GM23338 (cell line): ENCODE measurements around the gene PLEKHS1. TPM values are rescaled to one million over a fixed set of nuclear protein-coding genes. Genes with fewer than 3 reads are reported as not detected.

Experiments
- ATAC-seq: fragments of 200-7000 bp; cut with Tn5 transposase; 3 replicates; pipeline ENCODE4 v1.9.1; 2020
- DNase-seq: peaks from one replicate; pipeline ENCODE4 v3.0.0-alpha.2; 2015; ENCODE audit warnings: low spot score
- H2AFZ ChIP-seq: fragments of 200-600 bp; sonication (generic); 2 replicates; pipeline ENCODE4 v1.8.0; 2016; ENCODE audit warnings: antibody characterized with exemption, mild to moderate bottlenecking, moderate library complexity
- H3F3A ChIP-seq: fragments of 200-600 bp; sonication (generic); replicated peaks from 2 replicates; pipeline ENCODE4 v1.8.0; 2017; ENCODE audit warnings: antibody characterized with exemption, mixed run types, low read depth
- H3K27ac ChIP-seq: fragments of 200-600 bp; sonication (generic); 2 replicates; pipeline ENCODE4 v1.6.1; 2016; ENCODE audit warnings: low read depth
- H3K27me3 ChIP-seq: fragments of 200-600 bp; sonication (generic); 2 replicates; pipeline ENCODE4 v1.8.0; 2016; ENCODE audit warnings: mild to moderate bottlenecking, mixed run types, moderate library complexity; ENCODE audit not compliant: insufficient read depth
- H3K36me3 ChIP-seq: fragments of 200-600 bp; sonication (generic); 2 replicates; pipeline ENCODE4 v1.8.0; 2016; ENCODE audit warnings: mild to moderate bottlenecking; ENCODE audit not compliant: insufficient read depth
- H3K4me1 ChIP-seq: fragments of 200-600 bp; sonication (generic); 2 replicates; pipeline ENCODE4 v1.8.0; 2016; ENCODE audit warnings: mild to moderate bottlenecking, moderate library complexity; ENCODE audit not compliant: insufficient read depth
- H3K4me2 ChIP-seq: fragments of 200-600 bp; sonication (generic); 2 replicates; pipeline ENCODE4 v1.7.1; 2017; ENCODE audit warnings: mixed run types
- H3K4me3 ChIP-seq: fragments of 200-600 bp; sonication (generic); 2 replicates; pipeline ENCODE4 v1.6.1; 2016; ENCODE audit warnings: mixed run types
- H3K79me2 ChIP-seq: fragments of 200-600 bp; sonication (generic); replicated peaks from 2 replicates; pipeline ENCODE4 v1.8.0; 2017; ENCODE audit warnings: mild to moderate bottlenecking; ENCODE audit not compliant: insufficient read depth
- H3K9me2 ChIP-seq: fragments of 200-600 bp; sonication (generic); 2 replicates; pipeline ENCODE4 v1.8.0; 2017; ENCODE audit not compliant: insufficient read depth
- H4K20me1 ChIP-seq: fragments of 200-600 bp; sonication (generic); replicated peaks from 2 replicates; pipeline ENCODE4 v1.8.0; 2017; ENCODE audit warnings: mild to moderate bottlenecking; ENCODE audit not compliant: insufficient read depth
- H3K27ac Mint-ChIP-seq: 2 replicates; pipeline ENCODE4 v1.8.0; 2020; ENCODE audit warnings: inconsistent platforms, mild to moderate bottlenecking, moderate library complexity, mixed read lengths
- H3K27me3 Mint-ChIP-seq: 3 replicates; pipeline ENCODE4 v1.8.0; 2022; ENCODE audit warnings: low read depth, mild to moderate bottlenecking, moderate library complexity, mixed read lengths, inconsistent platforms; ENCODE audit not compliant: insufficient read depth, poor library complexity
- H3K36me3 Mint-ChIP-seq: 3 replicates; pipeline ENCODE4 v1.8.0; 2021; ENCODE audit warnings: low read depth, mild to moderate bottlenecking, inconsistent platforms, moderate library complexity, mixed read lengths
- H3K4me1 Mint-ChIP-seq: 3 replicates; pipeline ENCODE4 v1.8.0; 2020; ENCODE audit warnings: mild to moderate bottlenecking, inconsistent platforms, mixed read lengths
- H3K4me3 Mint-ChIP-seq: 3 replicates; pipeline ENCODE4 v1.8.0; 2021; ENCODE audit warnings: moderate library complexity, mild to moderate bottlenecking, inconsistent platforms, mixed read lengths
- H3K9me3 Mint-ChIP-seq: 3 replicates; pipeline ENCODE4 v1.8.0; 2020; ENCODE audit warnings: moderate library complexity, mild to moderate bottlenecking, inconsistent platforms, mixed read lengths
- CREB1 ChIP-seq: fragments of 250-450 bp; sonication (Bioruptor Pico); IDR thresholded peaks from 2 replicates; pipeline ENCODE4 v1.5.0; 2020; ENCODE audit warnings: low read depth, mild to moderate bottlenecking, moderate library complexity
- CTCF ChIP-seq, 2 experiments: fragments of 200-600 bp in 1 of 2; sonication (generic) in 1 of 2; conservative IDR thresholded peaks; 2 replicates each; pipeline versions ENCODE4 v1.5.1 to v1.6.1; 2016 to 2017; ENCODE audit warnings: antibody characterized with exemption in 2 of 2, low read depth in 2 of 2, mild to moderate bottlenecking in 2 of 2, moderate library complexity in 1 of 2
- ETS1 ChIP-seq: IDR thresholded peaks from 2 replicates; pipeline ENCODE4 v1.6.1; 2016; ENCODE audit warnings: antibody characterized with exemption
- EZH2 ChIP-seq: fragments of 200-600 bp; sonication (generic); IDR thresholded peaks from one replicate; pipeline ENCODE4 v1.8.0; 2017; ENCODE audit warnings: antibody characterized with exemption, mild to moderate bottlenecking, low read depth; ENCODE audit not compliant: unreplicated experiment
- JUNB ChIP-seq: IDR thresholded peaks from one replicate; pipeline ENCODE4 v1.6.1; 2016; ENCODE audit warnings: antibody characterized with exemption; ENCODE audit not compliant: unreplicated experiment
- NANOG ChIP-seq: IDR thresholded peaks from 2 replicates; pipeline ENCODE4 v1.6.1; 2016; ENCODE audit warnings: antibody characterized with exemption, borderline replicate concordance
- POLR2AphosphoS5 ChIP-seq: IDR thresholded peaks from 2 replicates; pipeline ENCODE4 v1.6.1; 2016; ENCODE audit warnings: antibody characterized with exemption, low read depth
- STAT1 ChIP-seq: IDR thresholded peaks from one replicate; pipeline ENCODE4 v1.6.1; 2016; ENCODE audit warnings: antibody characterized with exemption; ENCODE audit not compliant: unreplicated experiment
- ZNF114 ChIP-seq: fragments of 250-450 bp; sonication (Bioruptor Pico); IDR thresholded peaks from 2 replicates; pipeline ENCODE4 v1.5.0; 2020; ENCODE audit warnings: mild to moderate bottlenecking, moderate library complexity
- ZNF462 ChIP-seq: fragments of 250-450 bp; sonication (Bioruptor Pico); IDR thresholded peaks from 2 replicates; pipeline ENCODE4 v1.5.0; 2020; ENCODE audit warnings: mild to moderate bottlenecking, moderate library complexity
- polyA plus RNA-seq: library from polyadenylated mRNA; unstranded; fragments of >200 nt; fragmentation: Nextera tagmentation; extraction: Ambion mirVana; gene quantifications from 2 replicates; pipeline ENCODE4 v1.2.1, GENCODE V29; 2016
- total RNA-seq: library from RNA; depleted of rRNA; stranded (reverse); fragments of >200 nt; shearing (Covaris generic); gene quantifications from 2 replicates; pipeline ENCODE4 v1.2.3, GENCODE V29; 2014

The PLEKHS1 gene
- total and polyA plus RNA-seq, 2 experiments from 2014 or later = not detected

GRCh38 chr10:113791691-113792090 is 40.2 kb downstream of the PLEKHS1 start:
- no peak overlapping the region for H3K4me3 ChIP-seq
- H3K4me3 Mint-ChIP-seq = no peak overlapping the region
- no peaks in the 10 kb centered on the region for H3K4me1 ChIP-seq
- no peak overlapping the region for H3K4me2 ChIP-seq
- peaks cover 2% of the 10 kb centered on the region for H3K27me3 Mint-ChIP-seq
- peaks cover 4% of the 10 kb centered on the region; the same call in 2 of the 3 replicates for H3K9me3 Mint-ChIP-seq
- H3K36me3 Mint-ChIP-seq = peaks cover 3% of the 10 kb centered on the region; the same call in 1 of the 3 replicates
- H3K9me2 ChIP-seq = peaks cover 4% of the 10 kb centered on the region; the same call in 1 of the 2 replicates
- H2AFZ ChIP-seq = no peak overlapping the region
- no peaks in the 10 kb centered on the region for H3F3A ChIP-seq
- no peak overlapping the region for H3K27ac ChIP-seq
- H3K4me1 Mint-ChIP-seq = peaks cover 3% of the 10 kb centered on the region; the same call in 1 of the 3 replicates
- no peaks in the 10 kb centered on the region for H4K20me1 ChIP-seq
- no peaks in the 10 kb centered on the region for H3K27me3 ChIP-seq
- H3K79me2 ChIP-seq = no peaks in the 10 kb centered on the region
- no peak for TF ChIP-seq ETS1
- H3K36me3 ChIP-seq = no peaks in the 10 kb centered on the region
- no peak for DNase-seq
- no peak overlapping the region for H3K27ac Mint-ChIP-seq
- no peak for ATAC-seq

GRCh38 chr10:113801569-113801968 is 50.1 kb downstream of the PLEKHS1 start:
- no peak overlapping the region for H3K4me3 ChIP-seq
- DNase-seq (no peak), ATAC-seq (no peak)
- H3K27ac Mint-ChIP-seq = no peak overlapping the region
- no peaks in the 10 kb centered on the region for H3K4me1 Mint-ChIP-seq
- H3K27me3 Mint-ChIP-seq = no peaks in the 10 kb centered on the region
- no peaks in the 10 kb centered on the region for H3F3A ChIP-seq
- H3K9me3 Mint-ChIP-seq = no peaks in the 10 kb centered on the region
- no peak overlapping the region for H3K4me2 ChIP-seq
- no peaks in the 10 kb centered on the region for H3K4me1 ChIP-seq
- no peaks in the 10 kb centered on the region for H3K9me2 ChIP-seq
- no peaks in the 10 kb centered on the region for H3K79me2 ChIP-seq
- no peak overlapping the region for H3K4me3 Mint-ChIP-seq
- 0 out of 2 replicates have a peak overlapping the region, but pooled peaks have one; percentile 43 for H2AFZ ChIP-seq
- no peaks in the 10 kb centered on the region for H3K36me3 ChIP-seq
- no peaks in the 10 kb centered on the region for H3K27me3 ChIP-seq
- no peak overlapping the region for H3K27ac ChIP-seq
- H3K36me3 Mint-ChIP-seq = no peaks in the 10 kb centered on the region
- no peaks in the 10 kb centered on the region for H4K20me1 ChIP-seq
- TF ChIP-seq ZNF114 (CRISPR knock-in tag) (no peak), STAT1 (no peak), ETS1 (no peak), CTCF (conservative IDR thresholded peaks at IDR 0.05; ENCODE audit: low read depth in 2 of 2) (no peak), NANOG (no peak), CREB1 (CRISPR knock-in tag) (no peak), ZNF462 (CRISPR knock-in tag) (no peak), POLR2AphosphoS5 (no peak), JUNB (no peak), EZH2 (no peak)
